ENCODE measurements around the gene TENM3.

The TENM3 gene

GRCh38 chr4:182291597-182292270 is 48.5 kb downstream of the TENM3 start:
- no peak for DNase-seq

- no peak for DNase-seq
These were observed 49.4 kb downstream of the TENM3 start for GRCh38 chr4:182292612-182293011.

GRCh38 chr4:182293691-182294255 is 50.6 kb downstream of the TENM3 start:
- DNase-seq: no peak

DNA sequence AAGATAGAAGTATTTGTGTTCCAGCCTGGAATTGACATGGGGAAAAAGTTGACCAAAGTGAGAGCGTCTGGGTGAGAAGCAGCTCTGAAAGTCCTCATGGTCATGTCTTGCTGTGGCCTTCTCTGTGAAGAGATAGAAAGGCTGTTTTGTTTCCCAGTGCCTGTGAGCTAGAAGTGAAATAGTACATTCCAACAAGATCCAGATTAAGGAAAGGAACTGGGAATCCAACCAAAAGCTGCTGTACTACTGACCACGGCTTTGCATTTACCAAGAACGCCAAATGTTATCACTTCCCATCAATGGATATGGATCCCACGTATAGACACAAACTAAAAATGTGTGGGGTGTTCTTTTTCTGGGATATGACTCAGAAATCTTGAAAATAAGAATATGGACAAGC is 51.2 kb downstream of the TENM3 start:
- DNase-seq: no peak

GRCh38 chr4:182297659-182298058 is 54.5 kb downstream of the TENM3 start:
- no peak for DNase-seq

DNA sequence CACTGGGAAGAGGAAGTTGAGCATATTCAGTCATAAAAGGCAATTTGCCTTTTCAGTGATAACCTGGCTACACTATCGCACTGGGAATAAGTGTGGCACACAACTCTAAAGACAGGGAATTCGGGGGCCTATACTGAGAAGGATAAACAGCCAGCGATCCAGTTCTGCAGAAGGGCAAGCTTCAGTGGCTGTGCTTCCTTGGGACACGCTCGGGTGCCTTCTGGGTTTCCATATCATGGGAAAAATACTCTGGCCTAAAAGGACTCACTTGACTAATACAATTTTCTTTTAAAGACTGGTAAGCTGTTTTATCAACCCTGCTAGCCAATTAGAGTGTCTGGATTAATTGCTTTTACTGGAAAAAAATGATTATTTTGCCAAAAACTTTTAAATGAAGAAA is 58.5 kb downstream of the TENM3 start:
- no peak for DNase-seq

- DNase-seq: no peak
These were observed 60.6 kb downstream of the TENM3 start for GRCh38 chr4:182303847-182304246.

GRCh38 chr4:182306792-182307507 is 63.7 kb downstream of the TENM3 start:
- no peak for DNase-seq

DNA sequence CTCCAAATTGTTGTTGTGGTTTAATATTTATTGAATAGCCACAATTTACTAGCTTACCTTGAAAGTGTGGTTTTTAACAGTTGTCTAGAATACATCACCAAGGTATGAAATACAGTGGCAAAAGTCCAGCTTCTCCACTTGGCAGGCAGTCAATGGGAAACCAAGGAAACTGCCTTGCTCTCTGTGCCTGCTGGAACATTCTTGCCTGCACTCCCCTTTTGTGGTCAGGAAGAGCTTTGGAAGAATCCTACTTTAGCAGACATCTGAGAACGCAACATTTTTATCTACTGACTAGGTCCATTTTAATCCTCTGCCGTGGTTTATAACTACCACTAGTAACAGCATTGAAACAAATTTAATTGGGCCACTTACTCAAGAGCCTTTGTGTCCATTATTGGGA is 64.5 kb downstream of the TENM3 start:
- DNase-seq: no peak

DNA sequence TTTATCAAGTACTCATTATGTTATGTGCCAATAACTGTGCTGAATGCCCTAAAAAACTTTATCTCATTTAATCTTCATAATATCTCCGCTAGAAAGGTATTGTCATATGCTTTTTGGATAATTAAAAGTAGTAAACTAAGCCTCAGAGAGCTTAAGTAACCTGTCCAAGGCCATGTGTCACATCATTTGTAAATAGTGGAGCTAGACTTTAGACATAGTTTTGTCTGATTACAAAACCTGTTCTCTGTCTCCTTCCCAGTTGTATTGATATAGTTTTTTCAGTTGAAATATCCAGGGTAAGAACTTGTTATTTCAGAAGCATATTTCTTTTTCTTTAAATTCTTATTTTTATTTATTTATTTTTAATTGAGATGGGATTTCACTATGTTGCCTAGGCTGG is 66.7 kb downstream of the TENM3 start:
- DNase-seq: no peak

DNA sequence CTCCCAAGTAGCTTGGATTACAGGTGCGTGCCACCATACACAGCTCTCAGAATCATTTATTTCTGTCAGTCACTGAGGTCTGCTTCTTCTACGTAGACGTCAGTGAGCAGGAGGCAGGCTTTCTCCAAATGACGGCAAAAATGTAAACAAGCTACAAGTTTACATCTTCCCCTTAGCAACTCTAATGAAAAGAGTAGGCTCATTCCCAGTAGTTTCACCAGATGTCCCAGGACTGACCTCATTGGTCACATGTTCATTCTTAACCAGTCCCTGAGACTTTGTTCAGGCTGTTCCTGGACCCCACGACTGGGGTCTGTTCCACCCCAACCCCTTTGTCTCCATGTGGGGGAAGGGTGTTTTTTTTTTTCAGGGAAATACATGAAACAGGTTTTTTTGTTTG is 67.1 kb downstream of the TENM3 start:
- DNase-seq: no peak

GRCh38 chr4:182310962-182311361 is 67.8 kb downstream of the TENM3 start:
- DNase-seq: no peak

GRCh38 chr4:182314537-182314936 is 71.3 kb downstream of the TENM3 start:
- no peak for DNase-seq

- DNase-seq: no peak
These were observed 75.1 kb downstream of the TENM3 start for GRCh38 chr4:182318256-182318655.

DNA sequence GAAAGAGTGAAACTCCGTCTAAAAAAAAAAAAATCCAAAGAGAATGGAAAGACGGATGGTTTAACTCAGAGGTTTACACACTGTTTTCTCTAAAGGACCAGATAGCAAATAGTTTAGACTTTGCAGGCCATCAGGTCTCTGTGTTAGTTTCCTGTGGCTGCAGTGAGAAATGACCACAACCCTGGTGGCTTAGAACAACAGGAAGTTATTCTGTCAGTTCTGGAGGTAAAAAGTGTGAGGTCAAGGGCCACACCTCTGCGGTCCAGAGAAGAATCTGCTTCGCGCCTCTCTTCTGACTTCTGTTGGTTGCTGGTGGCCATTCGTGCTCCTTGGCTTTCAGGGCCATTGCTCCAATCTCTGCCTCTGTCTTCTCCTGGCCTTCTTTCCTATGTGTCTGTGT is 76.9 kb downstream of the TENM3 start:
- no peak for DNase-seq

DNA sequence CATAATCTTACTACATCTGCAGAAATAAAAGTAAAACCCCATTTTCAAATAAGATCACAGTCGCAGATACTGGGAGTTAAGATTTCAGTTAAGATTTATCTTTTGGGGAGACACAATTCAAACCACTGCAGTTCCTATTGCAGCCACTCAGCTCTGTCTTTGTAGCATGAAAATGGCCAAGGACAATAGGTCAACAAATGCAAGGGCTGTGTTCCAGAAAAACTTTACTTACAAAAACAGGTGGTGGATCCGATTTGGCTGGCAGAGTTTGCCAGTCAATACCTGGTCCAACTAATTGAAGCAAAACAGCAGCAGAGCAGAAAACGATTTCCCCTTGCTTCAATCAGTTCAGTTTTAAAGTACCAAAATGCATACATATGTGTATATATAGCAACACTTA is 77.4 kb downstream of the TENM3 start:
- no peak for DNase-seq

GRCh38 chr4:182324282-182324681 is 81.1 kb downstream of the TENM3 start:
- DNase-seq: no peak

GRCh38 chr4:182325397-182325796 is 82.2 kb downstream of the TENM3 start:
- no peak for DNase-seq

GRCh38 chr4:182325848-182326255 is 82.7 kb downstream of the TENM3 start:
- DNase-seq: no peak

DNA sequence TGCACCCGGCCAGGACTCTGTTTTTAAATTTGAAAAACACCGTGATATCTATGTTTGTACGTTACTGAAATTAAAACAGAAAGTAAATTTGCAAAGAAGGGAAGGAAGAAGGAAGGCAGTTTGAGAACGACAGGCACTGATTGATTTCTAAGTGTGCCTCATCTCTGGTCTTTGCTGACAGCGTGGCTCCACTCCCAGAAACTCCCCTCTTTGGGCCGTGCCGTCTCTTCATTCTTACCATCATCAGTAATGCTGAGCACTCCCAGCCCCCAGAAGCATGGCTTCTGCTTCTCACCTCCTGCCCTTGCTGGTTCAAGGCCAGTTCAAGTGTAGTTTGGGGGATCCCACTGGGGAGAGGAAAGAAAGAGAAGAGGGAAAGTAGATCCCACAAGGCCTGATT is 85.3 kb downstream of the TENM3 start:
- no peak for DNase-seq

DNA sequence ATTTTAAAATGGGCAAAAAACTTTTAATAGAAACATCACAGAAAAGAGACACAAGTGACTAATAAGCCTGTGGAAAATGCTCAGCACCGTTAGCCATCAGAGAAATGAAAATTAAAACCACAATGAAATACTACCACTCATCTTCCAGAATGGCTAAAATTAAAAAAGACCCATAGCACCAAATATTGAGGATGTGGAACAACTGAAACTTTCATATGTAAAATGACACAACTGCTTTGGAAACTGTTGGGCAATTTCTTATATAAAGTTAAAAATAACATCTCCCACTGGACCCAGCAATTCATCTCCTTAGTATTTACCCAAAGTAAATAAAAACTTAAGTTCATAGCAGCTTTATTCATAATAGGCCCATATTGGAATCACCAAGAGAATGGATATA is 94.2 kb downstream of the TENM3 start:
- DNase-seq: no peak

DNA sequence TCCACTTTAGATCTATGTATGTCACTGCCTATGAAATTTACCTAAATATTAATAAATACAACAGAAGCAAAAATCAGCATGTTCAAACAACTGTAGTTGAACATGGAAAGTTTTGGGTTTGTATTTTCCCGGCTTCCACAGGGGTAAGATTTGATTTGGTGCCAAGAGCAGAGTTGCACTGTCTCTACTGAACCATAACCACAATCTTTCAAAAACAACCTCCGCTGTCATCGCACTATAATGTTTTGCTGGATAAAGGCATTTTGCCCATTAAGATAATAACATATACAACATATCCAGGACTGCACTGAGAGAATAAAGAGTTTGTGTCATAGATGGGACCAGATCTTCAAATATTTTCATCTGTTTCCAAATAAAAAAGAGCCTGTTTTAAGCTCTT is 94.9 kb downstream of the TENM3 start:
- DNase-seq: no peak

GRCh38 chr4:182338746-182339145 is 95.5 kb downstream of the TENM3 start:
- DNase-seq: no peak

- no peak for DNase-seq
These were observed 96.0 kb downstream of the TENM3 start for GRCh38 chr4:182339221-182339641.

Data from effector CD8-positive, alpha-beta T cell (primary cell).